Naive thymus-derived CD8-positive, alpha-beta T cell (primary cell): ENCODE data around the gene KLF13. TPM values are rescaled to one million over a fixed set of nuclear protein-coding genes. Genes with fewer than 3 reads are reported as not detected.

ENCODE experiments used
- ATAC-seq, 2 donors: fragments of 150-1000 bp; cut with Tn5 transposase in 1 of 2; sonication (Bioruptor Pico), chemical (Tn5 transposase) in 1 of 2; 1 replicate in 1 of 2; 2 replicates in 1 of 2; pipeline ENCODE4 v1.10.0; 2021; ENCODE audit warnings: mild to moderate bottlenecking in 2 of 2, moderate library complexity in 2 of 2
- POLR2A ChIA-PET: fragments of 350-600 bp; sonication (Branson Sonifier 250); formaldehyde crosslinking; loops from one replicate; lab custom pipeline; 2021; ENCODE audit warnings: antibody characterized with exemption; lab: Charles Lee
- DNase-seq, 10 donors: peaks; one replicate each; pipeline versions ENCODE4 v3.0.0 to v3.0.0-alpha.2; 2020 to 2022
- H3K27ac Mint-ChIP-seq, 10 donors: one replicate each; pipeline ENCODE4 v1.8.0; 2020 to 2022; ENCODE audit warnings: mild to moderate bottlenecking in 10 of 10, mixed read lengths in 10 of 10, moderate library complexity in 4 of 10, inconsistent platforms in 1 of 10
- H3K27me3 Mint-ChIP-seq, 5 donors: one replicate each; pipeline ENCODE4 v1.8.0; 2021 to 2022; ENCODE audit warnings: mixed read lengths in 5 of 5
- H3K36me3 Mint-ChIP-seq, 3 donors: one replicate each; pipeline ENCODE4 v1.8.0; 2020 to 2022; ENCODE audit warnings: mixed read lengths in 3 of 3, mild to moderate bottlenecking in 2 of 3, inconsistent platforms in 1 of 3
- H3K4me1 Mint-ChIP-seq, 4 donors: one replicate each; pipeline ENCODE4 v1.8.0; 2021 to 2022; ENCODE audit warnings: mixed read lengths in 4 of 4
- H3K4me3 Mint-ChIP-seq, 10 donors: one replicate each; pipeline ENCODE4 v1.8.0; 2020 to 2022; ENCODE audit warnings: mild to moderate bottlenecking in 10 of 10, mixed read lengths in 10 of 10, moderate library complexity in 6 of 10, inconsistent platforms in 1 of 10
- H3K9me3 Mint-ChIP-seq, 9 donors: one replicate each; pipeline ENCODE4 v1.8.0; 2020 to 2022; ENCODE audit warnings: mixed read lengths in 9 of 9, mild to moderate bottlenecking in 3 of 9, inconsistent platforms in 1 of 9, moderate library complexity in 1 of 9
- polyA plus RNA-seq, 3 donors: library from polyadenylated mRNA; unstranded; fragments of 300-500 nt; fragmentation: Illumina TruSeq; gene quantifications; one replicate each; pipeline ENCODE4 v1.2.3, GENCODE V29; 2021
- total RNA-seq, 8 experiments: library from RNA in 2 of 8; stranded (reverse) in 2 of 8; gene quantifications; one replicate each; pipeline ENCODE4 v1.2.3 and lab custom pipeline; 2021 to 2026

Gene KLF13
- total and polyA plus RNA-seq, 5 experiments from 2014 or later, result 70.1 to 244 (median 102) TPM

GRCh38 chr15:31330111-31330785 is 3.6 kb downstream of the KLF13 start:
- ATAC-seq (no peak), DNase-seq (no peak)
- Mint-ChIP-seq H3K9me3 (peaks cover 0 to 2% (median 0%) of the 10 kb centered on the region in 9 donors), H3K4me1 (peaks cover 38 to 70% (median 64%) of the 10 kb centered on the region in 4 donors), H3K36me3 (peaks cover 0 to 31% (median 5%) of the 10 kb centered on the region in 3 donors), H3K4me3 (peak overlapping the region; percentile 92 to 100 (median 96)), H3K27me3 (no peaks in the 10 kb centered on the region), H3K27ac (peak overlapping the region; percentile 95 to 100 (median 97))
- POLR2A ChIA-PET, result interaction anchor here (0.8 to 14.7 kb wide), 4 partner anchors 25 to 105 kb away, joined by 3 to 915 read pairs (median 122); no protein-coding TSS in a partner anchor

GRCh38 chr15:31330836-31331235 is 4.2 kb downstream of the KLF13 start:
- H3K4me1 Mint-ChIP-seq, result peaks cover 40 to 73% (median 68%) of the 10 kb centered on the region in 4 donors
- peak overlapping the region; percentile 92 to 100 (median 96) for H3K4me3 Mint-ChIP-seq
- POLR2A ChIA-PET, result interaction anchor here (0.8 to 14.7 kb wide), 4 partner anchors 25 to 105 kb away, joined by 3 to 915 read pairs (median 122); no protein-coding TSS in a partner anchor
- peak overlapping the region; percentile 95 to 100 (median 97) for H3K27ac Mint-ChIP-seq
- peaks cover 0 to 2% (median 0%) of the 10 kb centered on the region in 9 donors for H3K9me3 Mint-ChIP-seq
- H3K36me3 Mint-ChIP-seq, result peaks cover 0 to 34% (median 5%) of the 10 kb centered on the region in 3 donors
- DNase-seq (no peak), ATAC-seq (no peak)
- no peaks in the 10 kb centered on the region for H3K27me3 Mint-ChIP-seq

- Mint-ChIP-seq H3K9me3 (peaks cover 0 to 2% (median 0%) of the 10 kb centered on the region in 9 donors), H3K4me1 (peaks cover 41 to 78% (median 73%) of the 10 kb centered on the region in 4 donors), H3K27ac (peak overlapping the region; percentile 91 to 100 (median 96)), H3K27me3 (no peaks in the 10 kb centered on the region), H3K4me3 (peak overlapping the region; percentile 92 to 100 (median 96)), H3K36me3 (peaks cover 0 to 38% (median 5%) of the 10 kb centered on the region in 3 donors)
- DNase-seq (no peak), ATAC-seq (no peak)
- POLR2A ChIA-PET, result interaction anchor here (0.7 to 14.7 kb wide), 3 partner anchors 24 to 116 kb away, joined by 3 to 915 read pairs (median 4); no protein-coding TSS in a partner anchor
These were observed 4.8 kb downstream of the KLF13 start for GRCh38 chr15:31331389-31331788.

- H3K4me1 Mint-ChIP-seq, result peaks cover 47 to 86% (median 81%) of the 10 kb centered on the region in 4 donors
- peak overlapping the region; percentile 91 to 100 (median 96) for H3K27ac Mint-ChIP-seq
- no peaks in the 10 kb centered on the region for H3K27me3 Mint-ChIP-seq
- POLR2A ChIA-PET, result interaction anchor here (0.6 to 14.7 kb wide), 4 partner anchors 23 to 117 kb away, joined by 3 to 915 read pairs (median 4); no protein-coding TSS in a partner anchor
- H3K4me3 Mint-ChIP-seq, result peak overlapping the region; percentile 92 to 100 (median 96)
- H3K36me3 Mint-ChIP-seq, result peaks cover 0 to 39% (median 5%) of the 10 kb centered on the region in 3 donors
- ATAC-seq, result no peak
- DNase-seq, result peak in 1 of 10 donors; percentile 12
- peaks cover 0 to 2% (median 0%) of the 10 kb centered on the region in 9 donors for H3K9me3 Mint-ChIP-seq
These were observed 5.5 kb downstream of the KLF13 start for GRCh38 chr15:31332020-31332680.

- H3K4me3 Mint-ChIP-seq, result peak overlapping the region; percentile 92 to 100 (median 96)
- ATAC-seq, result no peak
- H3K27me3 Mint-ChIP-seq, result no peaks in the 10 kb centered on the region
- H3K27ac Mint-ChIP-seq, result peak overlapping the region; percentile 91 to 100 (median 96)
- H3K36me3 Mint-ChIP-seq, result peaks cover 0 to 39% (median 5%) of the 10 kb centered on the region in 3 donors
- no peak for DNase-seq
- H3K9me3 Mint-ChIP-seq, result peaks cover 0 to 2% (median 0%) of the 10 kb centered on the region in 9 donors
- H3K4me1 Mint-ChIP-seq, result peaks cover 49 to 91% (median 86%) of the 10 kb centered on the region in 4 donors
- POLR2A ChIA-PET, result interaction anchor here (0.6 to 14.7 kb wide), 3 partner anchors 23 to 53 kb away, joined by 3 to 915 read pairs (median 4); no protein-coding TSS in a partner anchor
These were observed 6.0 kb downstream of the KLF13 start for GRCh38 chr15:31332681-31333071.

GRCh38 chr15:31333119-31333518 is 6.5 kb downstream of the KLF13 start:
- peaks cover 0 to 2% (median 0%) of the 10 kb centered on the region in 9 donors for H3K9me3 Mint-ChIP-seq
- POLR2A ChIA-PET, result interaction anchor here (0.6 to 14.7 kb wide), 3 partner anchors 22 to 53 kb away, joined by 3 to 915 read pairs (median 4); no protein-coding TSS in a partner anchor
- H3K4me1 Mint-ChIP-seq, result peaks cover 52 to 96% (median 90%) of the 10 kb centered on the region in 4 donors
- peak overlapping the region in 9 of 10 donors; percentile 5 to 100 (median 94) for H3K4me3 Mint-ChIP-seq
- no peak for ATAC-seq
- H3K27me3 Mint-ChIP-seq, result no peaks in the 10 kb centered on the region
- no peak for DNase-seq
- peaks cover 0 to 39% (median 5%) of the 10 kb centered on the region in 3 donors for H3K36me3 Mint-ChIP-seq
- H3K27ac Mint-ChIP-seq, result peak overlapping the region in 8 of 10 donors; percentile 53 to 100 (median 97)

GRCh38 chr15:31333820-31334219 is 7.2 kb downstream of the KLF13 start:
- POLR2A ChIA-PET, result interaction anchor here (14.7 kb wide), 1 partner anchor 22 kb away, joined by 915 read pairs; no protein-coding TSS in a partner anchor
- peaks cover 54 to 100% (median 93%) of the 10 kb centered on the region in 4 donors for H3K4me1 Mint-ChIP-seq
- no peaks in the 10 kb centered on the region for H3K27me3 Mint-ChIP-seq
- peak overlapping the region in 9 of 10 donors; percentile 9 to 100 (median 91) for H3K27ac Mint-ChIP-seq
- H3K4me3 Mint-ChIP-seq, result peak overlapping the region in 7 of 10 donors; percentile 5 to 81 (median 14)
- ATAC-seq (no peak), DNase-seq (peak in 1 of 10 donors; percentile 0)
- H3K9me3 Mint-ChIP-seq, result no peaks in the 10 kb centered on the region
- peaks cover 0 to 34% (median under 1%) of the 10 kb centered on the region in 3 donors for H3K36me3 Mint-ChIP-seq

GRCh38 chr15:31335989-31336592 is 9.5 kb downstream of the KLF13 start:
- H3K27ac Mint-ChIP-seq, result peak overlapping the region; percentile 63 to 100 (median 98)
- peaks cover 56 to 100% (median 96%) of the 10 kb centered on the region in 4 donors for H3K4me1 Mint-ChIP-seq
- H3K9me3 Mint-ChIP-seq, result no peaks in the 10 kb centered on the region
- POLR2A ChIA-PET, result interaction anchor here (1.1 to 14.7 kb wide), 2 partner anchors 19 to 98 kb away, joined by 10 to 915 read pairs; no protein-coding TSS in a partner anchor
- peaks cover 0 to 32% (median 0%) of the 10 kb centered on the region in 3 donors for H3K36me3 Mint-ChIP-seq
- peak overlapping the region; percentile 38 to 98 (median 74) for H3K4me3 Mint-ChIP-seq
- no peaks in the 10 kb centered on the region for H3K27me3 Mint-ChIP-seq
- peak in 1 of 10 donors; percentile 1 for DNase-seq
- ATAC-seq, result no peak

- ATAC-seq (no peak), DNase-seq (peak in 1 of 10 donors; percentile 1)
- H3K27ac Mint-ChIP-seq, result peak overlapping the region; percentile 85 to 100 (median 98)
- peak overlapping the region; percentile 38 to 98 (median 74) for H3K4me3 Mint-ChIP-seq
- peaks cover 0 to 33% (median 0%) of the 10 kb centered on the region in 3 donors for H3K36me3 Mint-ChIP-seq
- H3K4me1 Mint-ChIP-seq, result peaks cover 54 to 100% (median 96%) of the 10 kb centered on the region in 4 donors
- POLR2A ChIA-PET, result interaction anchor here (1.1 to 21.3 kb wide), 3 partner anchors 19 to 98 kb away, joined by 10 to 915 read pairs (median 660); no protein-coding TSS in a partner anchor
- H3K27me3 Mint-ChIP-seq, result no peaks in the 10 kb centered on the region
- H3K9me3 Mint-ChIP-seq, result no peaks in the 10 kb centered on the region
These were observed 10.1 kb downstream of the KLF13 start for GRCh38 chr15:31336593-31337295.

- peaks cover 0 to 26% (median 0%) of the 10 kb centered on the region in 3 donors for H3K36me3 Mint-ChIP-seq
- POLR2A ChIA-PET, result interaction anchor here (0.9 to 36.8 kb wide), 5 partner anchors 8 to 97 kb away, joined by 3 to 915 read pairs (median 4); partner anchors contain the start of gene KLF13
These were observed 10.9 kb downstream of the KLF13 start for GRCh38 chr15:31337352-31338031.

More at GRCh38 chr15:31337352-31338031, 10.9 kb downstream of the KLF13 start:
- peaks cover 48 to 100% (median 96%) of the 10 kb centered on the region in 4 donors for H3K4me1 Mint-ChIP-seq
- ATAC-seq (peak in 1 of 2 donors; percentile 4), DNase-seq (peak in 1 of 10 donors; percentile 8)
- H3K4me3 Mint-ChIP-seq, result peak overlapping the region; percentile 46 to 98 (median 72)
- peak overlapping the region; percentile 85 to 100 (median 98) for H3K27ac Mint-ChIP-seq
- no peaks in the 10 kb centered on the region for H3K27me3 Mint-ChIP-seq
- H3K9me3 Mint-ChIP-seq, result no peaks in the 10 kb centered on the region
